NCI-H524 (cell line): ENCODE results near the gene STAC3.
A peak's percentile ranks its signal among the peaks of the same experiment; 100 is the strongest.

Experiments
- DNase-seq, 2 experiments: peaks; one replicate each; lab custom pipeline; 2025; lab: John Stamatoyannopoulos, UW

Gene STAC3

GRCh38 chr12:57235728-57236131, 15.3 kb downstream of the STAC3 start:
- no peak for DNase-seq

GRCh38 chr12:57235017-57235727, 15.8 kb downstream of the STAC3 start:
- peak in 1 of 2 experiments; percentile 54 for DNase-seq

DNA sequence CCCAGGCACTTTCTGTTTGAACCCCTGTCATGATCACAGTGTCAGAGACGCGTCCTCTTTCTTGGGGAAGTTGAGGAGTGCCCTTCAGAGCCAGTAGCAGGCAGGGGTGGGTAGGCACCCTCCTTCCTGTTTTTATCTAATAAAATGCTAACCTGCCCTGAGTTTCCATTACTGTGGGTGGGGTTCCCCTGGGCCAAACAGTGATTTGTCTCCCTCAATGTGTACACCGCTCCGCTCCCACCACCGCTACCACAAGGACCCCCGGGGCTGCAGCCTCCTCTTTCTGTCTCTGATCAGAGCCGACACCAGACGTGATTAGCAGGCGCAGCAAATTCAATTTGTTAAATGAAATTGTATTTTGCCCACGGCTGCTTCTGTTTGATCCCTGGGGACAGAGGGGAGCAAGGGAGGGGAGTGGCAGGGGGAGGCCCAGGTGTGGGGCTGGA, 16.4 kb downstream of the STAC3 start:
- DNase-seq, result no peak

DNA sequence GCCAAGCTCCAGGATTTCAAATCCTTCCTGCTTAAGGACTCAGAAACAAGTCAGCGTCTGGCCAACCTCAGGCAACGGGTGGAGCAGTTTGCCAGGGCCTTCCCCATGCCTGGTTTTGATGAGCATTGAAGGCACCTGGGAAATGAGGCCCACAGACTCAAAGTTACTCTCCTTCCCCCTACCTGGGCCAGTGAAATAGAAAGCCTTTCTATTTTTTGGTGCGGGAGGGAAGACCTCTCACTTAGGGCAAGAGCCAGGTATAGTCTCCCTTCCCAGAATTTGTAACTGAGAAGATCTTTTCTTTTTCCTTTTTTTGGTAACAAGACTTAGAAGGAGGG, 16.8 kb downstream of the STAC3 start:
- DNase-seq, result no peak

GRCh38 chr12:57233357-57234232, 17.4 kb downstream of the STAC3 start:
- DNase-seq, result no peak

- no peak for DNase-seq
Observed at GRCh38 chr12:57232156-57232756, 18.7 kb downstream of the STAC3 start.

GRCh38 chr12:57231276-57232021, 19.5 kb downstream of the STAC3 start:
- DNase-seq, result no peak

DNA sequence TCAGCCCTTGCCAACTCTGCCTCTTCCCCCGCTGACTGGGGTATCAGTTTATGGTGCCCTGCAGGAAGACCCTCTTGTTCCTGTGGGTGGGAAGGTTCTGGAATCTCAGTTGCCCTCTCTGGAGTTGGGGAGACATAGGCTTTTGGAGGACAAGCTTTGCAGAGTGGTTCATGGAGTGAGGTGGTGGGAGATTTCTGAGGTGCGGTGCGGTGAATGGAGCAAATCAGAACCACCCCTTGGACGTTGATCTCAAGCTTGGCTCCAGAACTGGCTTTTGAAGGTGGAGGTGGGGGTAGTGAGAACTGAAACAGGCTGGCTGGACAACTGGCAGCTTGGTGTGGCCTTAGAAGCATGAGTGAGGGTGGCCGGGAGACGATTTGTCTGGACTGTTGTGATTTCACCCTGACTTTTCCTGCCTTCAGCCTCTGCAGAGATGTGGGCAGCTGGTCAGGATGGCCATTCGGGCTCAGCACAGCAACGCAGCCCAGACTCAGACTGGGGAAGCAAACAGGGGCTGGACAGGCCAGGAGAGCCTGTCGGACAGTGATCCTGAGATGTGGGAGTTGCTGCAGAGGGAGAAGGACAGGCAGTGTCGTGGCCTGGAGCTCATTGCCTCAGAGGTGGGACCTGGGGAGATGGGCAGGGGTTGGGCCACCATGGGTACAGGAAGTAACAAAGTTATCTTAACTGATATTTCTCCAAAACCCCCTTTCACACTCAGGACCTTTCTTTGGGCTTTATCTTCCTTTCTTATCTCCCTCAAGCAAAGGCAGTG, 20.4 kb downstream of the STAC3 start:
- no peak for DNase-seq

DNA sequence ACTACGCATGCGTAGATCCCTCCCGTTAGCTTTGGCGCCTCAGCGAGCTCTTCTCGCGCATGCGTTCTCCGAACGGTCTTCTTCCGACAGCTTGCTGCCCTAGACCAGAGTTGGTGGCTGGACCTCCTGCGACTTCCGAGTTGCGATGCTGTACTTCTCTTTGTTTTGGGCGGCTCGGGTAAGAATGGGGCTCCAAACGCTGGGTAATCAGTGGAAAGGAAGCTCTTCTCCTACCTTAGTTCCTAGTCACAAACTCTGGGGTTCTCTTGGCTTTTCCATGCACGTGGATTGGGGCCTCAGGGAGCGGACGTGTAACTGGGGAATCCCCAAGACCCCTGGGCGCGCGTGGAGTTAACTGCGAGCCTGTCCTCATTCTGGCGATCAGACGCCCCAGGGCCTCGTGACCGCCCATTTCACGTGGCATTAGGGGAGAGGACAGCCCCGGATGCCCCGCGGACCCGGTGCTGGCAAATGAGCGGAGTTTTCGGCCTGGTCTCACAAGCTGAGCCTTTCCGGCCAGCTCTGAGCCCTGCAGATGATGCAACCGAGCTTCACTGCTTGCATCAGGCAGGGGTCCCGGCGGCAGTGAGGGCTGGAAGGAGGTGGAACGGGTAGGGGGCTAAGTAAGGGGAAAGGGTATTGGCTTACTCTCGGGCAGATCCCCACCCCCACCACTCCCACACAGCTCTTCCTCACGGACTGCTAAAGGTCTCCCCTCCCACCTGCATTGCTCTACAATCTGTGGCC, 21.2 kb downstream of the STAC3 start, which contains the start of gene SHMT2:
Gene SHMT2 (plus strand): TSS at position 78 of the 747 bp plus-strand sequence. CDS start 68 bp downstream, at position 146.
- peak; percentile 90 to 97 for DNase-seq

DNA sequence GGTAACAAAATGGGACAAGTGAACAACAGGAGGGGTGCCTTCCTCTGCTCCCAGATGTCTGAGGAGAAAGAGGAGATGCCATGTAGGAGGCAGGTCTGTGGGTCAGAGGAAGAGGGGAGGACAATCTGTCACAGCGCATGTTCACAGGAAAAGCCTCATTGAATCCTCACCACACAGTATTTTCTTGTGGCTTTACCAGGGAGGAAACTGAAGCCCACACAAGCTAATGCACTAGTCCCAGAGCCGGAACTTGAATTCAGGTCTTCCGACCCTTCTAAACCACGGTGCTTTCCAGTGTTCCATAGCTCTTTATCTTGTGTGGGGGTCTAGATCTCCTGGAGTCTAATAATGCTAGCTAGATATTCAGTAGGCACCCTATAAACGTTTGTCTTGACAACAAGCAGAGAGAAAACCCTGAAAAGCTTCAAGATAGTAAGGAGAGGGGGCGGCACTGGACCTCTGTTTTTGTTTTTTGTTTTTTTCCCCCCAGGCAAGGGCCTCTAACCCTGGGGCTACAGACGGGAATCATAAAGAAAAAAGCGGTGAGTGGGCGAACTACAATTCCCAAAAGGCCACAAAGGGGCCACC, 21.8 kb downstream of the STAC3 start:
- DNase-seq, result no peak

- no peak for DNase-seq
Observed at GRCh38 chr12:57227315-57228115, 23.5 kb downstream of the STAC3 start.

- DNase-seq, result peak in 1 of 2 experiments; percentile 51
Observed at GRCh38 chr12:57226588-57227314, 24.2 kb downstream of the STAC3 start.

DNA sequence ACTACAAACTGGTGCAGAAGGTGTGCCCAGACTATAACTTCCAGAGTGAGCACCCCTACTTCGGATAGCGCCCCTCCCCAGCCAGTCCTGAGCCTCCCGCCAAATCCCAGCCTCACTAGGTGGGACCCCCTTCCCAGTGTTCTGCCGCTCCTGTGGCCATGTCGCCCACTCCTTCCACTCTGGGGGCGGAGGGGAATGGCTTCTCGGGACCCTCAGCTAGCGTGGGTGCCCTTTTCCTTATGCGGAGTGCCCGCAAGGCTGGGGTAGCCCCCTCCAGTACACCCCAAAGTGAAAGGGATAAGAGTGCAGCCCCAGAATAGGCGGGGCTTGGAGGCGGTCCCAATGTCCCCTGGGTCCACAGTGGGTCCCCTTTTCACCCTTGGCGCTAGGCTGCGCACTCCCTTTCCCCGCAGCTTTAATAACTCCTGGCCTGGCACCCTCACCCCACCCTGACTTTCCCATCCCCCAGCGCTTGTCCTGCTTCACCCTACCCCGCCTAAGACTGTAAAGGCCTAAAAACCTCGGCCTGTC, 25.2 kb downstream of the STAC3 start:
- DNase-seq, result no peak

GRCh38 chr12:57224973-57225679, 25.9 kb downstream of the STAC3 start:
- DNase-seq, result peak in 1 of 2 experiments; percentile 58

- DNase-seq, result no peak
Observed at GRCh38 chr12:57224278-57224972, 26.6 kb downstream of the STAC3 start.

GRCh38 chr12:57223191-57224165, 27.5 kb downstream of the STAC3 start:
- no peak for DNase-seq
